Motor neuron (in vitro differentiated cells): Measurements from ENCODE around the gene ABCC5. TPM values are rescaled to one million over a fixed set of nuclear protein-coding genes. Genes with fewer than 3 reads are reported as not detected.

Source experiments
- ATAC-seq, 8 experiments: fragments of 200-7000 bp; cut with Tn5 transposase; replicated peaks in 6 of 8; 2 replicates each; pipeline ENCODE4 v1.8.0; 2021; ENCODE audit warnings: mild to moderate bottlenecking in 8 of 8, moderate library complexity in 8 of 8
- H3K27ac ChIP-seq, 2 donors: fragments of 250-450 bp; sonication (Bioruptor Pico); 2 replicates each; pipeline ENCODE4 v1.9.0; 2021; ENCODE audit warnings: antibody characterized with exemption in 2 of 2, mild to moderate bottlenecking in 2 of 2, moderate library complexity in 1 of 2
- H3K4me1 ChIP-seq, 2 donors: fragments of 250-450 bp; sonication (Bioruptor Pico); replicated peaks in 1 of 2; 2 replicates each; pipeline ENCODE4 v1.6.1; 2021; ENCODE audit warnings: antibody characterized with exemption in 2 of 2, mild to moderate bottlenecking in 2 of 2, moderate library complexity in 1 of 2
- H3K4me3 ChIP-seq, 5 donors: fragments of 250-450 bp; sonication (Bioruptor Pico); 2 replicates each; pipeline ENCODE4 v1.9.0; 2021; ENCODE audit warnings: antibody characterized with exemption in 5 of 5, mild to moderate bottlenecking in 5 of 5, moderate library complexity in 4 of 5
- WGBS, 10 experiments: fragments of 450-650 bp; shearing (Covaris generic); methylation state at CpG; one replicate each; pipeline ENCODE4 v1.0.0; 2022; 5-methylcytosine and 5-hydroxymethylcytosine counted together
- in situ Hi-C, 9 experiments: fragments of 400-800 bp; cut with MboI; loops; one replicate each; pipeline ENCODE4 v1.15.0; 2021; ENCODE audit warnings: low sequenced_read_pairs in 9 of 9, low pct_unique_long_range_greater_than_20kb in 2 of 9; ENCODE audit not compliant: unreplicated experiment in 9 of 9
- total RNA-seq, 8 experiments: library from RNA; unstranded; fragments of 300-600 nt; gene quantifications; 2 replicates each; pipeline versions ENCODE4 v1.2.3 to v1.2.4, GENCODE V29; 2022

ABCC5 gene
- total RNA-seq, 8 experiments from 2014 or later, result 25.7 to 93.7 (median 36.4) TPM

- no peak overlapping the region for H3K4me3 ChIP-seq
- in situ Hi-C loops, result loop anchor here in 3 of 9 experiments (25.0 kb wide), 3 partner anchors 203 to 378 kb away; partner anchors contain the start of genes CAMK2N2 (in 1 of the 3), ECE2 (in 1 of the 3) and PSMD2 (in 1 of the 3)
- H3K4me1 ChIP-seq, result no peaks in the 10 kb centered on the region
- WGBS, 10 experiments, result 0 to 100% (median 90%) methylated on average over 1 to 5 of the region's 14 CpGs; no CpG with 5 or more reads in 5 of the 10 experiments
- H3K27ac ChIP-seq, result no peak overlapping the region
- no peak for ATAC-seq
These were observed 108.6 kb downstream of the ABCC5 start for GRCh38 chr3:183909030-183909600.

GRCh38 chr3:183907911-183908331 lies 109.8 kb downstream of the ABCC5 start:
- ATAC-seq, result no peak
- 80 to 83% methylated on average over 1 of the region's 16 CpGs; no CpG with 5 or more reads in 8 of the 10 experiments for WGBS, 10 experiments
- in situ Hi-C loops, result loop anchor here in 3 of 9 experiments (25.0 kb wide), 3 partner anchors 204 to 379 kb away; partner anchors contain the start of genes CAMK2N2 (in 1 of the 3), ECE2 (in 1 of the 3) and PSMD2 (in 1 of the 3)
- H3K4me3 ChIP-seq, result no peak overlapping the region
- no peak overlapping the region for H3K27ac ChIP-seq
- H3K4me1 ChIP-seq, result no peaks in the 10 kb centered on the region

- Histone ChIP-seq H3K27ac (no peak overlapping the region), H3K4me3 (no peak overlapping the region), H3K4me1 (no peaks in the 10 kb centered on the region)
- 13 to 81% (median 60%) methylated on average over 2 to 4 of the region's 6 CpGs; no CpG with 5 or more reads in 1 of the 10 experiments for WGBS, 10 experiments
- no peak for ATAC-seq
- in situ Hi-C loops, result loop anchor here in 3 of 9 experiments (25.0 kb wide), 3 partner anchors 205 to 380 kb away; partner anchors contain the start of genes CAMK2N2 (in 1 of the 3), ECE2 (in 1 of the 3) and PSMD2 (in 1 of the 3)
These were observed 110.5 kb downstream of the ABCC5 start for GRCh38 chr3:183907176-183907575.

- Histone ChIP-seq H3K4me3 (no peak overlapping the region), H3K4me1 (no peaks in the 10 kb centered on the region), H3K27ac (no peak overlapping the region)
- 47 to 90% (median 82%) methylated on average over 2 to 11 of the region's 13 CpGs; no CpG with 5 or more reads in 5 of the 10 experiments for WGBS, 10 experiments
- no peak for ATAC-seq
- in situ Hi-C loops, result loop anchor here in 3 of 9 experiments (25.0 kb wide), 3 partner anchors 206 to 381 kb away; partner anchors contain the start of genes CAMK2N2 (in 1 of the 3), ECE2 (in 1 of the 3) and PSMD2 (in 1 of the 3)
These were observed 111.3 kb downstream of the ABCC5 start for GRCh38 chr3:183906234-183906921.

- 38 to 100% (median 73%) methylated on average over 1 to 4 of the region's 14 CpGs; no CpG with 5 or more reads in 3 of the 10 experiments for WGBS, 10 experiments
- Histone ChIP-seq H3K27ac (no peak overlapping the region), H3K4me3 (no peak overlapping the region), H3K4me1 (no peaks in the 10 kb centered on the region)
- ATAC-seq, result no peak
- in situ Hi-C loops, result loop anchor here in 3 of 9 experiments (25.0 kb wide), 3 partner anchors 207 to 382 kb away; partner anchors contain the start of genes CAMK2N2 (in 1 of the 3), ECE2 (in 1 of the 3) and PSMD2 (in 1 of the 3)
These were observed 112.6 kb downstream of the ABCC5 start for GRCh38 chr3:183904833-183905780.

- 33 to 85% (median 47%) methylated on average over 4 to 11 of the region's 11 CpGs; no CpG with 5 or more reads in 1 of the 10 experiments for WGBS, 10 experiments
- no peak overlapping the region for H3K4me3 ChIP-seq
These were observed 119.7 kb downstream of the ABCC5 start for GRCh38 chr3:183898028-183898431.

GRCh38 chr3:183897606-183898005 lies 120.1 kb downstream of the ABCC5 start:
- H3K27ac ChIP-seq, result no peak overlapping the region
- no peak for ATAC-seq
- peaks cover 0 to 5% of the 10 kb centered on the region in 2 donors for H3K4me1 ChIP-seq
- WGBS, 10 experiments, result 67 to 100% (median 96%) methylated on average over 1 to 4 of the region's 4 CpGs; no CpG with 5 or more reads in 4 of the 10 experiments
- H3K4me3 ChIP-seq, result no peak overlapping the region
- in situ Hi-C loops, result loop anchor here in 3 of 9 experiments (10.0 to 25.0 kb wide), 3 partner anchors 227 to 640 kb away; partner anchors contain the start of gene CAMK2N2 (in 3 of the 3)

More at GRCh38 chr3:183898028-183898431, 119.7 kb downstream of the ABCC5 start:
- Histone ChIP-seq H3K4me1 (peaks cover 0 to 5% of the 10 kb centered on the region in 2 donors), H3K27ac (no peak overlapping the region)
- in situ Hi-C loops, result loop anchor here in 3 of 9 experiments (10.0 to 25.0 kb wide), 3 partner anchors 227 to 639 kb away; partner anchors contain the start of gene CAMK2N2 (in 3 of the 3)
- peak in 4 of 8 experiments; percentile 18 to 57 (median 40) for ATAC-seq

GRCh38 chr3:183896610-183897009 lies 121.1 kb downstream of the ABCC5 start:
- in situ Hi-C loops, result loop anchor here in 3 of 9 experiments (10.0 to 25.0 kb wide), 3 partner anchors 228 to 641 kb away; partner anchors contain the start of gene CAMK2N2 (in 3 of the 3)
- H3K4me1 ChIP-seq, result peaks cover 0 to 5% of the 10 kb centered on the region in 2 donors
- no peak for ATAC-seq
- H3K27ac ChIP-seq, result no peak overlapping the region
- no peak overlapping the region for H3K4me3 ChIP-seq
- 0 to 86% (median 22%) methylated on average over 1 to 2 of the region's 2 CpGs; no CpG with 5 or more reads in 6 of the 10 experiments for WGBS, 10 experiments

GRCh38 chr3:183896184-183896583 lies 121.5 kb downstream of the ABCC5 start:
- H3K27ac ChIP-seq, result no peak overlapping the region
- 29 to 67% (median 51%) methylated on average over 1 to 2 of the region's 3 CpGs; no CpG with 5 or more reads in 6 of the 10 experiments for WGBS, 10 experiments
- no peak for ATAC-seq
- peaks cover 0 to 5% of the 10 kb centered on the region in 2 donors for H3K4me1 ChIP-seq
- in situ Hi-C loops, result loop anchor here in 3 of 9 experiments (10.0 to 25.0 kb wide), 3 partner anchors 229 to 641 kb away; partner anchors contain the start of gene CAMK2N2 (in 3 of the 3)
- no peak overlapping the region for H3K4me3 ChIP-seq

GRCh38 chr3:183895774-183896173 lies 121.9 kb downstream of the ABCC5 start:
- Histone ChIP-seq H3K4me1 (peaks cover 0 to 5% of the 10 kb centered on the region in 2 donors), H3K4me3 (no peak overlapping the region), H3K27ac (no peak overlapping the region)
- 40 to 83% (median 60%) methylated on average over 1 of the region's 6 CpGs; no CpG with 5 or more reads in 7 of the 10 experiments for whole genome bisulfite sequencing, 10 experiments
- ATAC-seq, result peak in 1 of 8 experiments; percentile 11
- in situ Hi-C loops, result loop anchor here in 3 of 9 experiments (10.0 to 25.0 kb wide), 3 partner anchors 229 to 642 kb away; partner anchors contain the start of gene CAMK2N2 (in 3 of the 3)

GRCh38 chr3:183895296-183895695 lies 122.4 kb downstream of the ABCC5 start:
- in situ Hi-C loops, result loop anchor here in 3 of 9 experiments (10.0 to 25.0 kb wide), 3 partner anchors 230 to 642 kb away; partner anchors contain the start of gene CAMK2N2 (in 3 of the 3)
- no peak overlapping the region for H3K4me3 ChIP-seq
- peaks cover 0 to 5% of the 10 kb centered on the region in 2 donors for H3K4me1 ChIP-seq
- 0 to 44% (median 23%) methylated on average over 1 to 5 of the region's 5 CpGs; no CpG with 5 or more reads in 1 of the 10 experiments for WGBS, 10 experiments
- ATAC-seq, result peak; percentile 53 to 80 (median 62)
- no peak overlapping the region for H3K27ac ChIP-seq
